CD4-positive, CD25-positive, alpha-beta regulatory T cell (primary cell): ENCODE data around the gene RALGAPB. TPM values are rescaled to one million over a fixed set of nuclear protein-coding genes. Genes with fewer than 3 reads are reported as not detected.

Experiments
- ATAC-seq, 2 donors: fragments of 150-1000 bp; cut with Tn5 transposase; one replicate each; pipeline ENCODE4 v1.10.0; 2021; ENCODE audit warnings: low read depth in 2 of 2, moderate number of reproducible peaks in 2 of 2, moderate library complexity in 1 of 2
- DNase-seq, 3 donors: peaks; one replicate each; pipeline versions ENCODE4 v3.0.0 to v3.0.0-alpha.2; 2012 to 2022; ENCODE audit warnings: mixed read lengths in 1 of 3
- H3K27ac ChIP-seq: one replicate; pipeline ENCODE4 v1.7.0; 2013; ENCODE audit warnings: mild to moderate bottlenecking, low read length; ENCODE audit not compliant: insufficient read depth, poor library complexity, severe bottlenecking
- H3K27me3 ChIP-seq: one replicate; pipeline ENCODE4 v1.7.0; 2013; ENCODE audit warnings: low read length; ENCODE audit not compliant: control insufficient read depth, insufficient read depth
- H3K36me3 ChIP-seq: one replicate; pipeline ENCODE4 v1.7.0; 2013; ENCODE audit warnings: mild to moderate bottlenecking, low read length, moderate library complexity; ENCODE audit not compliant: control insufficient read depth, insufficient read depth
- H3K4me1 ChIP-seq: 2 replicates; pipeline ENCODE4 v1.7.0; 2013; ENCODE audit warnings: mild to moderate bottlenecking, low read length; ENCODE audit not compliant: insufficient read depth, control insufficient read depth, poor library complexity, severe bottlenecking
- H3K4me3 ChIP-seq: one replicate; pipeline ENCODE4 v1.7.0; 2013; ENCODE audit warnings: low read depth, mild to moderate bottlenecking, low read length, moderate library complexity
- H3K9me3 ChIP-seq, 2 experiments: 1 replicate in 1 of 2; 2 replicates in 1 of 2; pipeline ENCODE4 v1.7.0; 2013; ENCODE audit warnings: low read length in 2 of 2, mild to moderate bottlenecking in 1 of 2, moderate library complexity in 1 of 2; ENCODE audit not compliant: control insufficient read depth in 2 of 2
- H3K27ac Mint-ChIP-seq, 3 donors: one replicate each; pipeline ENCODE4 v1.8.0; 2020 to 2022; ENCODE audit warnings: mild to moderate bottlenecking in 3 of 3, mixed read lengths in 3 of 3, moderate library complexity in 2 of 3
- H3K27me3 Mint-ChIP-seq: one replicate; pipeline ENCODE4 v1.8.0; 2022; ENCODE audit warnings: mild to moderate bottlenecking, mixed read lengths
- H3K36me3 Mint-ChIP-seq: one replicate; pipeline ENCODE4 v1.8.0; 2020; ENCODE audit warnings: mixed read lengths
- H3K4me1 Mint-ChIP-seq, 4 donors: one replicate each; pipeline ENCODE4 v1.8.0; 2020 to 2022; ENCODE audit warnings: mixed read lengths in 4 of 4, mild to moderate bottlenecking in 1 of 4
- H3K4me3 Mint-ChIP-seq, 4 donors: one replicate each; pipeline ENCODE4 v1.8.0; 2020 to 2022; ENCODE audit warnings: mild to moderate bottlenecking in 4 of 4, mixed read lengths in 4 of 4, moderate library complexity in 3 of 4
- H3K9me3 Mint-ChIP-seq, 7 donors: one replicate each; pipeline ENCODE4 v1.8.0; 2020 to 2022; ENCODE audit warnings: mixed read lengths in 7 of 7, mild to moderate bottlenecking in 3 of 7, moderate library complexity in 2 of 7
- polyA plus RNA-seq, 4 donors: library from polyadenylated mRNA; unstranded; fragments of 300-500 nt; fragmentation: Illumina TruSeq; gene quantifications; one replicate each; pipeline ENCODE4 v1.2.3, GENCODE V29; 2021
- total RNA-seq: library from RNA; stranded (reverse); gene quantifications from one replicate; pipeline ENCODE4 v1.2.3, GENCODE V29; 2022

Gene RALGAPB
- total and polyA plus RNA-seq, 5 donors from 2014 or later, result 10.7 to 59.1 (median 11.1) TPM

DNA sequence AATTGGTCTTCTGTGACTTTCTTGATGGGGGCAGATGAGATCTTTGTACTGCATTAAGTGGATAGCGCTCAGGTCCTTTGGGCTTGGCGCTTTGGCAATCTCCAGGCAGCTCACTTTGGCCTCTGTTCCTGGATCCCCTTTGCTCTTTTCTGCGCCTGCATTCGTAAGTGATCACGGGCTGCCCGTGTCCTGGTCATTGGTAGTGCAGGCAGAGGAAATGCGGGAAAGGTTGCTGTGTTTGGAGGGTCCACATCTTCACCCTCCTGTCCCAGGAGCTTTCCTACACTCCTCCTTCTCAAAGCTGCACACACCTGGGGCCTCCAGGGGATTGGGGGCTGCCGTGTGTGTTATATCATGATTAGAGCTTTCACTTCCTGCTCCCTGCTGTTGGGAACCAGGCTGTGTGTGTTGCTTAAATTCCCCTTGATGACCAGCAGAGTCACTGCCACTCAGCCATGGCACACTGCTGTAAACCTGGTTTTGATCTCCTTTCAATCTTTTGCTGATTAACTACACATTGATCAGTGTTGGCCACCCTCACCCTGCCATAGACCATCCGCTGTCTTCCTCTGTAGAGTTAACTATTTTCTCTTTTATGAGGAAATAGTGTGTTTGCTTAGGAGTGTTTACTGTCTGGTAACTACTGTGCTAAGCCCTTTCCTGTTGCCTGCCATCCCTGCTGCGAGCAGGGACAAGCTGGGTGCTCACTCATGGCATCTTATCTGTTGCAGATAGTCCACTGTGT, 24.5 kb upstream of the RALGAPB start:
- Histone ChIP-seq H3K4me3 (no peak overlapping the region), H3K9me3 (no peaks in the 10 kb centered on the region), H3K4me1 (peaks cover 18% of the 10 kb centered on the region), H3K36me3 (peaks cover 5% of the 10 kb centered on the region), H3K27me3 (no peaks in the 10 kb centered on the region), H3K27ac (no peak overlapping the region)
- Mint-ChIP-seq H3K4me3 (peak overlapping the region; percentile 16 to 93 (median 92)), H3K4me1 (peaks cover 3 to 23% (median 7%) of the 10 kb centered on the region in 4 donors), H3K27me3 (peaks cover 4% of the 10 kb centered on the region), H3K27ac (peak overlapping the region; percentile 5 to 81 (median 66)), H3K9me3 (peaks cover 0 to 2% (median 0%) of the 10 kb centered on the region in 7 donors), H3K36me3 (peaks cover 25% of the 10 kb centered on the region)
- no peak for ATAC-seq
- no peak for DNase-seq

DNA sequence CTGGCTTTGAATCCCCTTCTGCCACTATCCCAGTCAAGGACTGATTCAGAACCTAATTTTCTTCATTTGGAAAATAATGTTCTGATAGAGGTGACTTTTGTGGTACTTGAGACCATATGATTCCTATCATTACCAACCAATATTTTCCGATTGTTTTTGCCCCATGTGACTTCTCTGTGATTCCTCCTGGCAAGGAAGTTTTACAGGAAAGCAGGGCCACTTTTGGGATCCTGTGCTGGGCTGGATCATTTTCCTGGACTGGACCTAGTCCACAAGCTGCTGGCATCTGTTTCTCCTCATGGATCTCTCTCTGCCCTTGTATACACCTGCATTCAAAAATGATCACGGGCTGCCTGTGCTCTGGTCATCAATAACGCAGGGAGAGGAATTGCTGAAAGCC, 23.6 kb upstream of the RALGAPB start:
- H3K9me3 ChIP-seq, result no peaks in the 10 kb centered on the region
- DNase-seq, result no peak
- H3K27ac Mint-ChIP-seq, result no peak overlapping the region
- no peaks in the 10 kb centered on the region for H3K27me3 Mint-ChIP-seq
- H3K4me1 Mint-ChIP-seq, result peaks cover 4 to 23% (median 7%) of the 10 kb centered on the region in 4 donors
- no peak overlapping the region for H3K27ac ChIP-seq
- H3K27me3 ChIP-seq, result no peaks in the 10 kb centered on the region
- peaks cover 18% of the 10 kb centered on the region for H3K4me1 ChIP-seq
- no peak for ATAC-seq
- H3K9me3 Mint-ChIP-seq, result peaks cover 0 to 2% (median 0%) of the 10 kb centered on the region in 7 donors
- no peak overlapping the region for H3K4me3 ChIP-seq
- peaks cover 5% of the 10 kb centered on the region for H3K36me3 ChIP-seq
- H3K4me3 Mint-ChIP-seq, result peak overlapping the region in 3 of 4 donors; percentile 11 to 93 (median 39)
- peaks cover 25% of the 10 kb centered on the region for H3K36me3 Mint-ChIP-seq

DNA sequence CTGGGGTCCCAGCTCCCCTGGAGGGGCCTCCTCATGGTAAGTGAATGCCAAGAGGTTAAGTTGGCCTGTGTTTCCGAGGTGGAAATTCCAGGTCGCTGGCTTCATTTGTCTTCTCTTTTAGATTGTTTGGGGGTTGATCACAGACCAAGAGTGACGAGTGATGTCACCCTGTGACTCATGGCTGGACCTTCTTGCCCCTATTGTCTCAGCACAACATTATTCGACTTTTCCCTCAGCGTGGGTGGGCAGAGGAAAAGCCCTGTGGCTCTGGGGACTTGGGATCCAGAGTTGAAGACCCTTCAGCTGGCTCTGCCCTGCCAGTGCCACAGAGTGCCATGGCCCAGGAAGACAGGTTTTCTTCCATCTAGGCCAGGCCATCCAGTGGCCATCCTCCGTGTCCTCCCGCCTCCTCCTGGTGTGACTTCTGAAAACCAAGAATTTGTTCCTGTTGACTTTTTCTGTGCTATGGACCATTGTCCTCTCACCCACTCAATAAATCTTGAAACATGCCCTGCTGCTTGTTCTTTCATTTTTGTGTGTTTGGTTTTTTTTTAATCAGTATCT, 22.1 kb upstream of the RALGAPB start:
- no peaks in the 10 kb centered on the region for H3K9me3 ChIP-seq
- peaks cover 18% of the 10 kb centered on the region for H3K4me1 ChIP-seq
- peaks cover 5% of the 10 kb centered on the region for H3K36me3 ChIP-seq
- peaks cover 4 to 21% (median 7%) of the 10 kb centered on the region in 4 donors for H3K4me1 Mint-ChIP-seq
- no peak overlapping the region for H3K27ac Mint-ChIP-seq
- no peaks in the 10 kb centered on the region for H3K27me3 ChIP-seq
- H3K27me3 Mint-ChIP-seq, result no peaks in the 10 kb centered on the region
- H3K4me3 Mint-ChIP-seq, result peak overlapping the region in 1 of 4 donors; percentile 38
- H3K9me3 Mint-ChIP-seq, result peaks cover 0 to 2% (median 0%) of the 10 kb centered on the region in 7 donors
- H3K36me3 Mint-ChIP-seq, result peaks cover 25% of the 10 kb centered on the region
- H3K4me3 ChIP-seq, result no peak overlapping the region
- DNase-seq (no peak), ATAC-seq (no peak)
- no peak overlapping the region for H3K27ac ChIP-seq

DNA sequence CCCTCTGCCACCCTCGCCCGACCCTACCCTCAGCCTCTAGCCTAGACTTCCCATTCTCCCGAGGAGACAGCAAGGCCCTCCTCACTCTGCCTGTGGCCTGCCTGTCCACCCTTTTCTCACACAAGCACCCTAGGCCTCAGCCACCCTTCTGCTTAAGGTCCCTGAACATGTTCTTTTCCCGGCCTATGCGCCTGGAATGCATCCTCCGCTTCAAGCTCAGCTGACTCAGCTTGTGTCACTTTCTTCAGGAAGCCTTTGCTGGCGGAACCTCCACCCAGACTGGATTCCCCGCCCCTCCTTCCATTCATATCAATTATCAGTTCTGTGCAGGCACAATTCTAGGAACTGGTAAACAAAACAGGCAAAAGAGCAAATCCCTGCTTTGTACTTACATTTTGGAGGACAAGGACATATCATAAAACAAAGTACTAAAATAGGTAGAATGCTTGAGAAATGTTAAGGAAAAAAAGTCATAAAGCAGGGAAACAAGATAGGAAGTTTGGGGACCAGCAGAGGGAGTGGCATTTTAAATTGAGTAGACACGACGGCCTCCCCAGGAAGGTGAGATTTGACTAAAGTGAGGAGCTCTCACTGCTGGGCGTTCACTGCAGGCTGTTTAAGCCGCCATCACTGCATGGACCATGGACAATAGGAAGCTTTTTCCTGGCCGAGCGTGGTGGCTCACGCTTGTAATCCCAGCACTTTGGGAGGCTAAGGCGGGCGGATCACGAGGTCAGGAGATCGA, 19.6 kb upstream of the RALGAPB start:
- H3K4me1 ChIP-seq, result no peaks in the 10 kb centered on the region
- DNase-seq (no peak), ATAC-seq (no peak)
- H3K9me3 Mint-ChIP-seq, result peaks cover 0 to 2% (median 0%) of the 10 kb centered on the region in 7 donors
- no peak overlapping the region for H3K4me3 ChIP-seq
- no peaks in the 10 kb centered on the region for H3K27me3 ChIP-seq
- peaks cover 0 to 4% (median 1%) of the 10 kb centered on the region in 4 donors for H3K4me1 Mint-ChIP-seq
- peaks cover 5% of the 10 kb centered on the region for H3K36me3 ChIP-seq
- no peak overlapping the region for H3K27ac ChIP-seq
- no peaks in the 10 kb centered on the region for H3K9me3 ChIP-seq
- H3K27me3 Mint-ChIP-seq, result peaks cover 11% of the 10 kb centered on the region
- H3K27ac Mint-ChIP-seq, result no peak overlapping the region
- H3K36me3 Mint-ChIP-seq, result peaks cover 25% of the 10 kb centered on the region
- H3K4me3 Mint-ChIP-seq, result no peak overlapping the region

DNA sequence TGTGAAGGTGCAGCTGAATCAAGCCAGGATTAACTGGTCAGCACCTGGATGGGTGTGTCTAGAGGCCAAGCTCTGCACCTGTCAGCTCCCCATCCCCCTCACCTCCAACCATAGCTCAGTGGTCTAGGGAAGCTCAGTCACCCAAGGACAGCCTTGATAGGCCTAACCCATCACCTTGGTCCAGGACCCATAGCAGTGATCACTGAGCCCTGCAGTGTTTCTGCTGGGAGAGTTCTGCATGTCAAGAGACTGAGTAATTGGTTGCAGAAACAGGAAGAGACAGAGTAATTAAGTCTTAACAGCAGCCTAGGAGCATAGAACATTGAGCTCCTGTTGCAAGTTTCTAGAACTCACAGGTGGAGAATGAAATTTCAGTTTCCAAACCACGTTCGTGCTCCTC, 18.7 kb upstream of the RALGAPB start:
- H3K4me3 Mint-ChIP-seq, result no peak overlapping the region
- Histone ChIP-seq H3K4me1 (no peaks in the 10 kb centered on the region), H3K27ac (no peak overlapping the region), H3K9me3 (no peaks in the 10 kb centered on the region), H3K27me3 (no peaks in the 10 kb centered on the region), H3K36me3 (peaks cover 5% of the 10 kb centered on the region), H3K4me3 (no peak overlapping the region)
- peaks cover 0 to 2% (median 0%) of the 10 kb centered on the region in 4 donors for H3K4me1 Mint-ChIP-seq
- H3K36me3 Mint-ChIP-seq, result peaks cover 25% of the 10 kb centered on the region
- no peak overlapping the region for H3K27ac Mint-ChIP-seq
- peaks cover 11% of the 10 kb centered on the region for H3K27me3 Mint-ChIP-seq
- ATAC-seq (no peak), DNase-seq (no peak)
- H3K9me3 Mint-ChIP-seq, result peaks cover 0 to 2% (median 0%) of the 10 kb centered on the region in 7 donors

DNA sequence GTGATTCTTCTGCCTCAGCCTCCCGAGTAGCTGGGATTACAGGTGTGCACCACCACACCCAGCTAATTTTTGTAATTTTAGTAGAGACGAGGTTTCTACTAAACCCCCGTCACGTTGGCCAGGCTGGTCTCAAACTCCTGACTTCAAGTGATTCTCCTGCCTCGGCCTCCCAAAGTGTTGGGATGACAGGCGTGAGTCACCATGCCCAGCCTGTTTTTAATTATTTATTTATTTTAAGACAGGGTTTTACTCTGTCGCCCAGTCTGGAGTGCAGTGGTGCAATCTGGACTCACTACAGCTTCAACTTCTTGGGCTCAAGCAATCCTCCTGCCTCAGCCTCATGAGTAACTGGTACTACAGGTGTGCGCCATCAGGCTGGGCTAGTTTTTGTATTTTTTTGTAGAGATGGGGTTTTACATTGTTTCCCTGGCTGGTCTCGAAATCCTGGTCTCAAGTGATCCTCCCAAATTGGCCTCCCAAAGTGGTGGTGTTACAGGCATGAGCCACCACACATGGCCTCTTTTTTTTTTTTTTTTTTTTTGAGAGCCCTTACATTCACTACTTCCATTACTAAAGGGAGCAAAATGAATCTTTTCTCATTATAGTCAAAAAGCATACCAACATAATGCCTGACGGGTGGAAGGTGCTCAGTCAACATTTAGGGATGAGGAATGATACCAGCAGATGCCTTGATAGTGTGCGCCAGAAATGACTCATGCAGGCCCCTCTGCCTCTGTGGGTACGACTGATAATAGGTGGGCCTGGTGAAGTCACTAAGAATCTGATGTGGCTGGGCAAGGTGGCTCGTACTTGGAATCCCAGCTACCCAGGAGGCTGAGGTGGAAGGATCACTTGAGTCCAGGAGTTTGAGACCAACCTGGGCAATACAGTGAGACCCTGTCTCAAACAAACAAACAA, 17.8 kb upstream of the RALGAPB start:
- no peak overlapping the region for H3K4me3 ChIP-seq
- ATAC-seq (no peak), DNase-seq (no peak)
- Mint-ChIP-seq H3K9me3 (no peaks in the 10 kb centered on the region), H3K4me3 (no peak overlapping the region), H3K4me1 (peaks cover 0 to 2% (median 0%) of the 10 kb centered on the region in 4 donors), H3K36me3 (peaks cover 18% of the 10 kb centered on the region), H3K27me3 (peaks cover 11% of the 10 kb centered on the region), H3K27ac (no peak overlapping the region)
- no peaks in the 10 kb centered on the region for H3K36me3 ChIP-seq
- no peak overlapping the region for H3K27ac ChIP-seq
- no peaks in the 10 kb centered on the region for H3K9me3 ChIP-seq
- no peaks in the 10 kb centered on the region for H3K27me3 ChIP-seq
- no peaks in the 10 kb centered on the region for H3K4me1 ChIP-seq

DNA sequence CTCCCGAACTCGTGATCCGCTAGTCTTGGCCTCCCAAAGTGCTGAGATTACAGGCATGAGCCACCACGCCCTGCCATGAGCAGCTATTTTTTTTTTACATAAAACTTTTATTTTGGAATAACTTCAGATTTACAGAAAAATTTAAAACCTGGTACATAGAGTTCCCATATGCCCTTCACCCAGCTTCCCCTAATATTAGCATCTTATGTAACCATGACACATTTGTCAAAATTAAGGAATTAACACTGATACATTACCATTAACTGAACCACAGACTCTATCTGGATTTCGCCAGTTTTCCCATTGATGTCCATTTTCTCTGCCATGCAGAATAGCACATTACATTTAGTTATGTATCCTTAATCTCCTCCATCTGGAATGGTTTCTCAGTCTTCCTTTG, 14.3 kb upstream of the RALGAPB start:
- no peaks in the 10 kb centered on the region for H3K9me3 Mint-ChIP-seq

More for the DNA sequence above, 14.3 kb upstream of the RALGAPB start:
- Histone ChIP-seq H3K4me1 (no peaks in the 10 kb centered on the region), H3K36me3 (no peaks in the 10 kb centered on the region), H3K4me3 (no peak overlapping the region), H3K27me3 (no peaks in the 10 kb centered on the region), H3K27ac (no peak overlapping the region), H3K9me3 (no peaks in the 10 kb centered on the region)
- peaks cover 11% of the 10 kb centered on the region for H3K27me3 Mint-ChIP-seq
- no peak overlapping the region for H3K4me3 Mint-ChIP-seq
- no peak for DNase-seq
- H3K27ac Mint-ChIP-seq, result no peak overlapping the region
- H3K4me1 Mint-ChIP-seq, result no peaks in the 10 kb centered on the region
- H3K36me3 Mint-ChIP-seq, result no peaks in the 10 kb centered on the region
- no peak for ATAC-seq
